Posterior cingulate gyrus (tissue), 11 donors: ENCODE data around the gene YARS2.

Experiments
- DNase-seq, 10 donors: peaks; one replicate each; pipeline versions ENCODE4 v3.0.0 to v3.0.0-alpha.2; 2020 to 2021; ENCODE audit warnings: mixed read lengths in 3 of 10
- intact Hi-C: fragments of 100-400 bp; cut with DNase I; formaldehyde crosslinking; loops from one replicate; pipeline ENCODE4 v1.15.1; 2023

The YARS2 gene

DNA sequence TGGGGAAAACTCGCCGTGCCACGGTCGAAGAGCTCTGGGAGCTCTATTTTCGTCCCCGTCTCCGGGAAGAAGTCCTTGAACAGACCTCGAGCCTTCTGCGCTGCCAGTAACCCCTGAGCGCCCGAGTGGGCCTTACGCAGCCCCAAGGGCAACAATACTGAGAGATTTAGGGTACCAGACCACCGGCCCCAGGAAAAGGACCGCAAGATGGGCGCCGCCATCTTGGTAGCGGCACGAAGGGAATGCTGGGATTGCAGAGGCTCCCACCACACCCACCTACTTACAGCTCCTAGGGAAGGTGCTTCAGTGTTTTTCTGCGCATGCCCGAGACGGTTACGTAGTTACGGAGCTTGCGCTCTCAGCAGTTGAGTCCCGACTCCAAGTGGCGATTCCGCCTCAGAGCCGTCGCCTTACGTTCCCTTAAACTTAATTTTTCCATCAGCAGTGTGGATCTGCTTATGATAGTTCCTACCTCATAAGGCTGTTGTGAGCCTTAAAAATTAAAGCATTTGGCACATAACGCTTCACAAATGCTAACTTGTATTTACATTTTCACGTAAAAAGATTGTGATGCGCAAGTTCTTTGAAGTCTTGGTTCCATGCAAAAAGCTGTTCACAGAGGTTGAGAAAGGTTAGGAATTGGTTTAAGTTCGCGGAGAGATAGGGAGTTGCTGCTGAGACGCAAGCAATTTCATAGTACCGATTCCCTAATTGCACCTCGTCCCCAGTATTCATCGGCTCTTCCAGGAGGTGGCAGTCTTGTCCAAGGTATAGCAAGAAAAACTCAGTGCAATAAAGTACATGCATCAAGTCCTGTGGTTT is at the start of gene YARS2:
Gene YARS2, minus strand, starts transcription at position 244 of the 822 bp plus-strand sequence. Its CDS starts 23 bp downstream, at position 221.
- peak; percentile 91 to 99 (median 92) for DNase-seq
- intact Hi-C loops = loop anchor here (1.0 to 2.0 kb wide), 3 partner anchors 77 to 1265 kb away; partner anchors contain the start of gene DNM1L

DNA sequence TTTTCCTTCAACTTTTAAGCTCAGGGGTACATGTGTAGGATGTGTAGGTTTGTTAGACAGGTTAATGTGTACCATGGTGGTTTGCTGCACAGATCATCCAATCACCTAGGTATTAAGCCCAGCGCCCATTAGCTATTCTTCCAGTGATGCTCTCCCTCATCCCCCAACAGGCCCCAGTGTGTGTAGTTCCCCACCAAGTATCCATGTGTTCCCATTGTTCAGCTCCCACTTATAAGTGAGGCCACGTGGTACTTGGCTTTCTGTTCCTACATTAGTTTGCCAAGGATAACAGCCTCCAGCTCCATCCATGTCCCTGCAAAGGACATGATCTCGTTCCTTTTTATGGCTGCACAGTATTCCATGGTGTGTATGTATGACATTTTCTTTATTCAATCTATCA is 48.6 kb upstream of the YARS2 start:
- DNase-seq = no peak
- intact Hi-C loops = no loop called here

DNA sequence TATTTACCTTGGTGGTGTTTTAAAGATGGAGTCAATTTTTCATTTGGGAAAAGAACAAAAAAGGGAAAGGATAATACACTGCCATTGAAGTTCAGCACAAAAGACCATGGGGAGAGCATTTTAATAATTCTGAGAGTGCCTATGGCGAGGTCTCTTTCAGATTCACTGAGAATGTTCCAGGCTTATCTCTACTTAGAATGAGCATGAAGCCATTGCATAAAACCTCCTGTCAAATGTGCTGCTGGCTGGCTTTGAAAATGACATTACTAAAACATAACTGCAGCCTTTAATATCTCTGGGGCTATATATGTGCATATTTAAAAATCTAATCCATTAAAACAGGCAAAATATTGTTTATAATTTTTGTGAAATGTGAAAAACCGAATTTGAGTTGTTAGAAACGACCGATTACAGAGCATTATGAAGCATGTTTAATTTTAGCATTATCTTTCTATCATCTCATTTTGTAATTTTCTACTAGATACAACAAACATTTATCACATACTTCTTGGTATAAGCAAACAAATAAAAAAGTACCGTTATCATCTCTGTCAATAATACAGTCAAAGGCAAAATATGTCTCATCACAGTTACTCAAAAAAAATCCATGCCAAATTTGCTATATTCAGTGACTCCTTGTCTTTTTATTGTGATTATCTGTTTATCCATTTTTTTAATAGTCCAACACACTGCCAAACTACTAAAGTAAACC is 45.7 kb upstream of the YARS2 start:
- no peak for DNase-seq
- intact Hi-C loops = no loop called here

DNA sequence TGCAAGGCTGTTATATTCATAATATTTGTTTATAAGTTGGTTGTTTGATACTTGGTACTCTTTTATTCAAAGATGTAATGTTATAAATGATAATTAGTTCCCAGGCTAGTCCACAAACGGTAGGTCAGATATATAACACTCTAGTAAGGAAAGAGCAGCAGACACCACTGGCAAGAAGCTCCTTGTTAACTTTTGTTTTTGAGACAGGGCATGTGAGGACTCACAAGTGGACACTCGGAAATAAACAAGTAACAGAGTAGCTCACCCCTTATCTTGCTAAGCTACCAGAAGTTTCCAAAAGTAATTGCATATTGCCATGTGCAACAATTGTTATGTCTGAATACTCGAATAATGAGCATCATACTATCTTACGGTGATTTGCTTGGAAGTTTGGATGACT is 38.6 kb upstream of the YARS2 start:
- intact Hi-C loops = no loop called here
- DNase-seq = no peak

DNA sequence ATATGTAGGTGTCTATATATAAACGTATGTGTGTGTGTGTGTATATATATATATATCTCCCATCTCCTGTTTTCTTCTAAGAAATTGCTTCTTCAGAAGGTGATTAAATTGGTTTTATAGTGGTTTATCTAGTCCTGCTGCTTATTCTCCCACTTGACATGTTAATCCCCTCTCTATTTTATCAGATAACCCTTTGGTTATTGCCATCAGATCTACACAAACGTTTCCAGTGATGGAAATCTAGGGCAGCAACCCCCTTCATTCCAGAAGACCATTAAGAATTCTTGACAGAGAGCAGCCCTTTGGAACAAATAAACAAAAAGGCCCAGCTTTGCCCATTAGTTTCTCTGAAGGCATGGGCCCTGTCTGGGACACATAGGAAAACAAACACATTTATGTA is 34.2 kb upstream of the YARS2 start:
- intact Hi-C loops = no loop called here
- DNase-seq = no peak

DNA sequence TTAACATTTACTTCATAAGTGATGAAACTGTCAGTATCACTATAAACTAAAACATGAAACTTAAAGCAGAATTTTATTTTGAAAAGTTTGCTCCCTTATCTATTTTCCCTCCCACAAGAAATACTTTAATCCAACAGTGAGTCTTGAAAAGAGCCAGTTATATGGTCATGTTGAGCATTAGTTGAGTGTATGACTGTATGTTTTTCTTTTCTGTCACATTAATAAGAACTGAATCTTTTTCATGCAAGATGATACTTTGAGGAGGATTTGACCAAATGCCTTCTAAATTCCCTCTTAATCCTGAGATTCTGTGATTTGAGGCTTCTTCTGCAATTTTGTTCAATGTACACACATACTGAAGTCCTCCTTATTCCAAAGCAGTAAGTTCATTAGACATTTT is 33.7 kb upstream of the YARS2 start:
- DNase-seq = no peak
- intact Hi-C loops = no loop called here

DNA sequence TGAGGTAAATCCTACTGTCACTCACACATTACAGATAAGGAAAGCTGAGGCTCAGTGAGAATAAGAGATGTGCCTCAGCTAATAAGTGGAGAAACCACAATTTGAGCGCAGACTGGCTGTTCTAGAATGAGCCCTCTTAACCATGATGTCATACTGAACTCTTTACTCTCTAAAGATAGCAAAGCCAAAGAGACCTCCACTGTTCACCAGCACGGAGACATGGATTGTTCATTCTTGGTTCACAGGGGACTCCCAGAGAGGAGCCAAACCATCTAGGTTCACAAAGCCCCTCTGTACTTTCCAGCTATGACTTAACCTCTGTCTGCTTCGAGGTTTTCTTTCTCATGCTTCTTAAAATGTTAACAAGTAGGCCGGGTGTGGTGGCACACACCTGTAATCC is 32.7 kb upstream of the YARS2 start:
- DNase-seq = no peak
- intact Hi-C loops = no loop called here

DNA sequence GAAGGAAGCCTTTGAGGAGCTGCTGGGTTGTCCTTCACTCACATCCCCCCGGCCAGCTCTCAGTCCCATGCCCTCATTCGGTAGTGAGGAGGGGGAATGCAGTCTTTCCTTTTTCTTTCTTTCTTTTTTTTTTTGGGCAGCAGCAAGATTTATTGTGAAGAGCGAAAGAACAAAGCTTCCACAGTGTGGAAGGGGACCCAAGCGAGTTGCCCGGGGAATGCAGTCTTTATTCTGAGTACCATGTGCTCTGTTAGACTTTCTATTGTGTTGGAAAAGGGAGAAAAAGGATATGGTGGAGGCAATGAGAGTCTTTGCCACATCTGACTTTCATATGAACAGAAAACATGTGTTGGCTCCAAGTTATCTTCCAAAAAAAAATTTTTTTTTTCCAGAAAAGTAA is 29.9 kb upstream of the YARS2 start:
- no peak for DNase-seq
- intact Hi-C loops = no loop called here

DNA sequence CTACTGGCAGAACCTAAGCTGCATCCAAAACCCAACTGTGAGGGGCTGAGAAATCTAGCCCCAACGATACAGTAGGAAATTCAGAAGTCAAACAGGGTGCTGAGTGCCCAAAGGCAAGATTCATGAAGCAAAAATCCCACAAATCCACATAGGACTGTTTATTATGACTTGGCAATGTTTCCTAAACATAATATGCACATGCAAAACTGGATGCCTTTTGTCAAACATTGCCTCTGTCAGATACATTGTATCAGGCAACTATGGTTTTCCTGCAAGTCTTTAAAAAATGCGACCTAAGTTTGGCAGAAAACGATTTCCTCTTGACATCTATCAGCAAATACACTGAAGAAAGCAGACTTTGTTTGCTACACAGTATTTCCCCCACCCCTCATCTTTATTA is 27.3 kb upstream of the YARS2 start:
- DNase-seq = no peak
- intact Hi-C loops = no loop called here

DNA sequence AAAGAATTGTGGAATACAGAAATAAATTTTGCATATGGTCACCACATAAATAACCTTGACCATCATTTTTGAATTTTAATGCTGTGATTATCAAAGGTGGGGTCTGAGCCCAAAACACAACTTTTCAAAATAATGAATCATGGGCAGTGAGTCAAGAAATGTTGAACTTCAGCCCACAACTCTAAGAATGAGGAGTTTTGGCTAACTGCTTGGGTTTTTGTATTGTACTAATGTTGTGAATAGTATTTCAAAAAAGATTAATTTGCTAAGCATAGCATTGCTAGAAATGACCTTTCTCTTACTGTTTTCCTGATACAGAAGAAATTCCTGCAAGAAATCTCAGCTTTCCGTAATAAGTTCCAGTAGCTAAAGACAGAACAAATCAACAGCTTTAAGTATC is 24.4 kb upstream of the YARS2 start:
- intact Hi-C loops = no loop called here
- no peak for DNase-seq

DNA sequence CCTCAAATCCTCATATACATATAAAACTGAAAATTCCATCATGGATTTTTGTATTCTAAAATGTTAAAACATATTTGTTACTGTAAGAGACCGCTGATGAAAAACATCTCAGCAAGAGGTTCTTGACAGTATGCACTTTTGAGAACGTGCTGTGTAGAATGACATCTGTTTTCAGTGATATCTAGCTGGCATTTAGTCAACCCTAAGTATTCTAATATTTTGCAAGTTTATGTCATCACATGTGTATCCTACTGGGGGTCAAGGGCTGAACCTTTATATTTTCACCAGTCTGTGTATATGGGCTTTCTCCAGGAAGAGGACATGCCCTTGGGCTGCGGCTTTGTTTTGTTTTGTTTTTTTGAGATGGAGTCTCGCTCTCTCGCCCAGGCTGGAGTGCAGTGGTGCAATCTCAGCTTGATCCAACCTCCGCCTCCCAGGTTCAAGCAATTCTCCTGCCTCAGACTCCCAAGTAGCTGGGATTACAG is 22.0 kb upstream of the YARS2 start:
- DNase-seq = no peak
- intact Hi-C loops = no loop called here

DNA sequence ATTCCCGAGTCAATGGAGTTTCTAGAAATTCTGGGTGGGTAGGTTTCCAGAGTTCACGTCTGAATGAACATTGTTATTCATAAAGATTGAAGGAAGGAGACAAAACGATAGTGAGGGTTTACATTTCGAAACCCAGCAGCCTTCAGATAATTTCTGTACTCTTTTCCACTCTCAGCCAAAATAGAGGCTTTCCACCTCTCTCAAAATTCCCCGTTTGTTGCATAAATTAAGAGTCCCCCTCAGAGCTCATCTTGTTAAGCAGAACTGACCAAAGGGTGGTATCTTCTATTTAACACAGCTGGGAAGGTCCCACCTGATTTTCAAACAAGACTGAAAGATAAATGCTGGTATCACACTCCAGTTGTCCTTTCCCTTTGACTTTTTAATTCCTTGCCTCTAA is 21.5 kb upstream of the YARS2 start:
- intact Hi-C loops = no loop called here
- DNase-seq = no peak

DNA sequence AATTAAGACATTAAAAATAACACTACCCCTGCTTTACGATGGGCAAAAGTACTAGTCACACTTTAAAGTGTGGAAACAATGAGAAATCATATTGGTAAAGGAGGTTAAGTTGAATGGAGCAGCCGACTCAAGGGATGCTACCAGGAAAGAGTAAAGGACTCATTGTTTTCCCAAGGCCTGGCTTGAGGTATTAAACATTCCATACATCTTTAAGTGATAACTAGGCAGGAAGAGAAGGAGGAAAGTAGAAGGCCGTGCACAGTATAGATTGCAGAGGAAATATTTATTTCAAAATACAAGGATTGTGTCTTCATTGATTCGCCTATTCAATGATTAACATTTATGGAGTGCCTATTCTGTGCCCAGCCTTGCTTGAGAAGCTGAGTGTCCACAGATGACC is 20.6 kb upstream of the YARS2 start:
- DNase-seq = no peak
- intact Hi-C loops = no loop called here

DNA sequence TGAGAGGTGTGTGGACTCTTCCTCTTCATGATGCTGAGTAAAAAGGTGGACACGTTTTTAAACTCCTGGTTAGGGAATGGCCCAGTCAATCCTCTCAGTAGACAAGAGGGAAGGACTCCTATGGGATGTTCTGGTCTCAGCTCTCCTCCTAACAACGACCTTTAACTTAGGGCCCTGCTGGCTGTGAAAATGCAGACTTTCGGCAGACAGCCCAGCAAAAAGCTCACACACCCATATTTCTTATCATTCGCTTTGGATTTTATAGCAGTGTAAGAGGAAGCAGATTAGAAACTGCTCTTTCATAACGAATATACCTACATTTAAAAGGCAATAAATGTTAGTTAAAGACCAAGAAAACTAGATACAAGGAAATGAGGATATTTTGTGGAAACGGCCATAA is 18.0 kb upstream of the YARS2 start:
- DNase-seq = no peak
- intact Hi-C loops = no loop called here

DNA sequence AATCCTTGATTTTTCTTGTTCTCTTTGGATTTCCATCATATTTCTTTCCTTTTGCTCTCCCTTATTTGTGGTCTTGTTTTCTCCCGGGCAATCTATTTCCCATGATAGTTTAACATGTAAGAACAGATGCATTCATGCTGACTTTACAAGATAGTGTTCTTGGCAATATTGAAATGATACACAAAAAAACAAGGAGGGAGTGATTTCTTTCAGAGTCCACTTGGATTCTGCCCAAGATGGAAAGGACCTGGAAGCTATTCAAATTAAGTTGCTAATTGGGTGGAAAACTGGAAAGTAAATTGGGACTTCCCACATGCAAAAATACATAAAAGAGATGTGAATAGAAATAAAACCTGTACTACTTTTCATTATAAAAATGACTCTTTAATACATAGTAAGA is 14.4 kb upstream of the YARS2 start:
- intact Hi-C loops = no loop called here
- no peak for DNase-seq

DNA sequence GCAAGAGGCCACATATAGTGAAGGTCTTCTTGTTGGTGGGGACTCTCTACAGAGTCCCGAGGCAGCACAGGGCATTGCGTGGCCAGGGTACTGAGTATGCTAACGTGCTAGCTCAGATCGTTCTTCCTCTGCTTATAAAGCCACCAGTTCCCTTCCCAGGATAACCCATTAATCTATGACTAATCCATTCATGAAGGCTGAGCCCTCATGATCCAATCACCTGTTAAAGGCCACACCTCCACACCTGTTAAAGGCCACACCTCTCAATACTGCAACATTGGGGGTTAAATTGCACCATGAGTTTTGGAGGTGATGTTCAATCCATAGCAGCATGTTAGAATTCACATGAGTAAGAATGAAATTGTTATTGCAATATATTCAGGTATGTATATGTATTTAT is 12.8 kb upstream of the YARS2 start:
- DNase-seq = no peak
- intact Hi-C loops = loop anchor here (10.0 kb wide), 1 partner anchor 1236 kb away; no protein-coding TSS in a partner anchor

DNA sequence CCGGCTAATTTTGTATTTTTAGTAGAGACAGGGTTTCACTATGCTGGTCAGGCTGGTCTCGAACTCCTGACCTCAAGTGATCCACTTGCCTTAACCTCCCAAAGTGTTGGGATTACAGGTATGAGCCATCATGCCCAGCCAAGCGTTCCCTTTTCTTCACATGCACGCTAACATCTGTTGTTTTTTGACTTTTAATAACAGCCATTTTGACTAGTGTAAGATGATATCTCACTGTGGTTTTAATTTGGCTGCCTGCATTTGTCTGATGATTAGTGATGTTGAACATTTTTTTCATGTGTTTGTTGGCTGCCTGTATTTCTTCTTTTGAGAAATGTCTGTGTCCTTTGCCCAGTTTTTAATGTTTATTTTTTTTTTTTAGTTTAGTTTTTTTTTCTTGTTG is 10.2 kb upstream of the YARS2 start:
- DNase-seq = no peak
- intact Hi-C loops = loop anchor here (10.0 kb wide), 1 partner anchor 1239 kb away; no protein-coding TSS in a partner anchor

DNA sequence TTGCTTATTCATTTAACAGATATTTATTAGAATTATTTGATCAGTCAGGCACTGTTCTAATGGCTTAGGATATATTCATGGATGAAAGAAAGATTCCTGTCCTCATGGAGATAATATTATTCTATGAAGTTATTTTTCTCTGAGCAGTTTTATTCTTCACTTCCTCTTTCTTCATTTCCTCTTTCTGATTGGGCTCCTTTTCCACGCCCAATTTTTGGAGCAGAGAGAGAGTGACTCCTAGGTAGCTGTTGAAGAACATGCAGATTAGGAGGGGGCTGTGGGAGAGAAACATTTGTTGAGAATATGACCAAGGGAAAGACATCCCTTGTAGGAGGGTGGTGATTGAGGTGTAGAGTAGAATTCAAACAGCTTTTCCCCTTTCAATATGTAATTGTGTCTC is 6.0 kb upstream of the YARS2 start:
- intact Hi-C loops = loop anchor here (10.0 kb wide), 1 partner anchor 1243 kb away; no protein-coding TSS in a partner anchor
- no peak for DNase-seq

DNA sequence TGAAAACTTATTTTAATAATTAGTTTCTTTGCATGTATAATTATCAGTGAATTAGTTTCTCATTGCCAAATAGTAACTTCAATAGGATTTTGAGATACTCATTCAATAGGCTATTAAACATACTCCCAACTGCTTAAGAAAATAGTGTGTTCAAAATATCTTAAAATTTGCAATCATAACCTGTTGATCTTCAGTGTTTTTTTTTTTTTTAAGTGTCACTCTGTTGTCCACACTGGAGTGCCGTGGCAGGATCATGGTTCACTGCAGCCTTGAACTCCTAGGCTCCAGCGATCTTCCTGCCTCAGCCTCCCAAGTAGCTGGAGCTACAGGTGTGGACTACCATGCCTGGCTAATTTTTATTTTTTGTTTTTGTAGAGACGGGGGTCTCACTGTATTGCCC is 1.5 kb upstream of the YARS2 start:
- intact Hi-C loops = loop anchor here (2.0 kb wide), 1 partner anchor 1264 kb away; no protein-coding TSS in a partner anchor
- no peak for DNase-seq

DNA sequence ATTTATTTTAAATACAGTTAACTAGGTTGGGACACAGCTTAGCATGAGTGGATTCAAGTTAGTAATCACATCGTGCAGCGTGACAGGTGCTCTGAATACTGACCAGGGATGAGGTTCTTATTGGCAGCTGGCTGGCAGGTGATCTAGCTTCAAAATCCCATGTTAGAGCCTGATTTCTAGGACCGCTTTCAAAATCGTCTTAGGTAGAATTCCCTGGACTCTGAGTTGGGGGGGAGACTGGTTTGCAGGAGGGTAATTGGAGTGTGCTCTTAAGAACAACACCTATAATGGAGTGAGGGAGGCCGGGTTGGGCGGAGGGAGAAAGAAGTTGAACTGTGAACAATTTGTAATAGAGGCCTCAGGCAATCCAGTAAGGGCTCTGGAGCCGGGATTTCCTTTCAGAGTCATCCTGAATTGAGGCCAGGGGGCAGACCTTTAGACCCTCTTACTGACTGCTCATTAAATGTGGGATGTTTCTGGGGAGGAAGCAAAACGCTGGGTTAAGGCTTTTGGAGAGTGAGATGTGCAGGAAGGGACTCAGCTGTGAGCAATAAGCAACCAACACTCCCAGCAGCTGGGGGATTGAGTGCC is 874 bp upstream of the YARS2 start:
- no peak for DNase-seq
- intact Hi-C loops = loop anchor here (1.0 to 2.0 kb wide), 2 partner anchors 163 to 1264 kb away; no protein-coding TSS in a partner anchor

DNA sequence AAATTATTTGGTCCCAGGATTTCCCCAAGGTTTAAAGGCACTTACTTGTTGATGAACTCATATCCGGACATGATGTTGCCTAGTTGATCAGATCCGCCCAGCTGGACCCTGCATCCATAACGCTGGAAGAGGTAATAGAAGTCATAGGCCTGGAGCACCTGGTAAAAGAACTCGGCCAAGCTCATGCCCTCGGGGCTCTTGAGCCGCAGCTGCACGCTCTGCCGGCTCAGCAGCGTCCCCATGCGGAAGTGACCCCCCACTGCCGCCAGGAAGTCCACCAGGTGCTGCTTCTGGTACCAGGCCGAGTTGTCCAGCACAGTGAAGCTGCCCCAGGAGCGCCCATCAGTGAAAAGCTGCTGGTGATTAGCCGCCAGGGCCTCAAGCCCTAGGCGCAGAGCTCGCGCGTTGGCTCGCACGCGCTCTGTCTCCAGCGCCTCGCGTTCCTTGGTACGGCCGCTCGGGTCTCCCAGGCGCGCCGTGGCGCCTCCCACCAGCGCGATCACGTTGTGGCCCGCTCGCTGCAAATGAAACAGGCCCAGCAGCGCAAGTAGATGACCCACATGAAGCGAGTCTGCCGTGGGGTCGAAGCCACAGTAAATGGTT is 545 bp downstream of the YARS2 start:
- intact Hi-C loops = loop anchor here (2.0 kb wide), 1 partner anchor 76 kb away; the partner anchor contains the start of gene DNM1L
- DNase-seq = peak; percentile 44 to 93 (median 58)
